M059J (cell line): ENCODE measurements around the gene ERCC1. TPM values are rescaled to one million over a fixed set of nuclear protein-coding genes. Genes with fewer than 3 reads are reported as not detected.

Experiments
- DNase-seq: peaks from one replicate; pipeline ENCODE4 v3.0.0-alpha.2; 2012; ENCODE audit warnings: low read depth
- total RNA-seq: library from RNA; depleted of rRNA; stranded (reverse); fragments of >200 nt; shearing (Covaris generic); gene quantifications from 2 replicates; pipeline ENCODE4 v1.2.3, GENCODE V29; 2014; rRNA removed

The ERCC1 gene
- total RNA-seq, result 78.1 and 87.7 TPM in 2 replicates

DNA sequence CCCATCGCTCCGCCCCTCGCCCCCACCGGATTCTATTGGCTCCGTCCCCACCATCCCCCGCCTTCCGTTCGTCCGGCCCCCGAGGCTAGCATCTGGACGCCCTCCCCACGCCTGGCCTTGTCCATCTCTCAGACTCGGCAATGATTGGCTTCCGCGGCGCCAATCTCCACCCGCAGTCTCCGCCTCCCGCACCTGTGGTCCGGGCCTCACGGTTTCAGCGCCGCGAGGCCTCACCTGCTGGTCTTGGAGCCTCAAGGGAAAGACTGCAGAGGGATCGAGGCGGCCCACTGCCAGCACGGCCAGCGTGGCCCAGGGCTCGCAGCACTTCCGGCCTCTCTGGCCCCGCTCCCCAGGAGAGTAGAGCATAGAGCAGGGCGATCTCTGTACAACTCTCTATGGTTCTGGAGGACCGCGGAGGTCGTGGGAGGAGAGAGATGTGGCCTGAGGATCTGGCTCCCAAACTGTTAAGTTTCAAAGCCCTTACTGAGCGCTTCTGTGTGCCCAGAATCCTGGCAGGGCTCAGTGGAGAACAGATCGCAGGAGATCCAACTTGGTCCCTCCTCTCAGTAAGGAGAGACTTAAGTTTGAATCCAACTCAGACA, at the start of gene ERCC1:
Gene ERCC1, minus strand, starts transcription at position 329 of the 602 bp plus-strand sequence. CDS start 543 bp downstream, outside the sequence.
- peak; percentile 96 for DNase-seq

DNA sequence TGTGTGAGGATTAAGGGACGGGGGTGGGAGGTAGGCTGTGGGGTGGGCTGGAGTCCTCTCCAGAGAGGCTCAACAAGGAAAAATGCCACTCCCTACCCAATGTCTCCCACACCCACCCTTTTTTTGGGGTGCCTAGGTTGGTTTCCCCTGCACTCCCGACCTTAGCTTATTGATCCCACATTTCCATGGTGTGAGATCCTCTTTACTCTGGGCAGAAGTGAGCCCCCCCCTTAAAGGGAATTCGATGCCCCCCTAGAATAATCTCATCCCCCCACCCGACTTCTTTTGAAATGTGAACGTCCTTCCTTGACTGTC, 49.6 kb upstream of the ERCC1 start:
- DNase-seq, result no peak

DNA sequence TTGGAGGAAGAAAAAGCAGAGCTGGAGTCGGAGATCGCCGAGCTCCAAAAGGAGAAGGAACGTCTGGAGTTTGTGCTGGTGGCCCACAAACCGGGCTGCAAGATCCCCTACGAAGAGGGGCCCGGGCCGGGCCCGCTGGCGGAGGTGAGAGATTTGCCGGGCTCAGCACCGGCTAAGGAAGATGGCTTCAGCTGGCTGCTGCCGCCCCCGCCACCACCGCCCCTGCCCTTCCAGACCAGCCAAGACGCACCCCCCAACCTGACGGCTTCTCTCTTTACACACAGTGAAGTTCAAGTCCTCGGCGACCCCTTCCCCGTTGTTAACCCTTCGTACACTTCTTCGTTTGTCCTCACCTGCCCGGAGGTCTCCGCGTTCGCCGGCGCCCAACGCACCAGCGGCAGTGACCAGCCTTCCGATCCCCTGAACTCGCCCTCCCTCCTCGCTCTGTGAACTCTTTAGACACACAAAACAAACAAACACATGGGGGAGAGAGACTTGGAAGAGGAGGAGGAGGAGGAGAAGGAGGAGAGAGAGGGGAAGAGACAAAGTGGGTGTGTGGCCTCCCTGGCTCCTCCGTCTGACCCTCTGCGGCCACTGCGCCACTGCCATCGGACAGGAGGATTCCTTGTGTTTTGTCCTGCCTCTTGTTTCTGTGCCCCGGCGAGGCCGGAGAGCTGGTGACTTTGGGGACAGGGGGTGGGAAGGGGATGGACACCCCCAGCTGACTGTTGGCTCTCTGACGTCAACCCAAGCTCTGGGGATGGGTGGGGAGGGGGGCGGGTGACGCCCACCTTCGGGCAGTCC, 49.0 kb upstream of the ERCC1 start:
- DNase-seq, result peak; percentile 50

DNA sequence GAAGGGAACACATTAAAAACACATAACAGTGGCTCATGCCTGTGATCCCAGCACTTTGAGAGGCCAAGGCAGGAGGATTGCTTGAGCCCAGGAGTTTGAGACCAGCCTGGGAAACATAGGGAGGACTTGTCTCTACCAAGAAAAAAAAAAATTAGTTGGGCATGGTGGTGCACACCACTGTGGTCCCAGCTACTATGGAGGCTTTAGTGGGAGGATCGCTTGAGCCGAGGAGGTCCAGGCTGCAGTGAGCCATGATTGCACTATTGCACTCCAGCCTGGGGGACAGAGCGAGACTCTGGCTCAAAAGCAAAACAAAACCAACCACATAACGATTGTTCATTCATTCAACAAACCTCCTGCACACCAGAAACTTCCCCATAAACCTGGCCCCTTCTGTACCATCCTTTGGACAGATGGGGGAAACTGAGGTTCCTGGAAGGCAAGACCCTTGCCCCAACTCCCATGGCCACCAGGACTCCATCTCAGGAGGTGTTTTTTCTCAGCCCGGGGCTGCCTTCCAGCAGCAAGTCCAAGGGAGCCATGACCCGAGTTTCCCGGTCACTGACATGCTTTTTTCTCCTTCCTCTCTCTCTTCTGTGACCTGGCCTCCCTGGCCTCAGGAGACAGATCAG, 48.3 kb upstream of the ERCC1 start:
- DNase-seq, result peak; percentile 56

DNA sequence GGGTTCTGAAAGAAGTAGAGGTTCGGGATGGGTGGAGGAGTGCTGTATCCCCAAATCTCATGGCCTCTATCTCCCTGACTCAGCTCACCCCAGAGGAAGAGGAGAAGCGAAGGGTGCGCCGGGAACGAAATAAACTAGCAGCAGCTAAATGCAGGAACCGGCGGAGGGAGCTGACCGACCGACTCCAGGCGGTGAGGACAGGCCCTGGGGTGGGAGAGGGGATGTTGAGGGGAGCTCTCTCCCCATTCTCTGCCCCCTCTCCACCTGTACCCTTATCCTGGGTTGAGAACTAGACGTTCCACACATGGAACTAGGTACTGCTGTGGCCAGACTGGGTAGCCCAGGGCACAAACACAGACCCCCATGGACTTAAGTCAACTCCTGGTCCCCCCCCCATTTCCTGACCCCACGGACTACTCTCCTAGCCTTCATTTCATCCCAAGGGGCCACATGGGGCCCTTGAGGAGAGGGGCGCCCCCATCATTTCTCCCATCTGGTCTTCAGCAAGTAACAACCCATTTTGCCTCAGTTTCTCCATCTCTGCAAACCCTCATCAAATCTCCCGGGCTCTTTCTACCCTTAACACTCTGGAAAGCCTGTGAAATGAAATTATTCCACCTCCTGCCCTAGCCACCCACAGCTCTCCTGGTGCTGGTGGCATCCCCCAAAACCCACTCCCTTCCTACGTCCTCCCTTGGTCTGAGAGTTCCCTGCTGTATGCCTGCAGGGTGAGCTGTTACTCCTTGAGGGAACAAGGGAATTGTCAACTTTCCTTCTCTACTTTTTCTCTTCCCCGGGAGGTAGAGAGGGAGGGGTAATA, 47.6 kb upstream of the ERCC1 start:
- DNase-seq, result peak; percentile 51

DNA sequence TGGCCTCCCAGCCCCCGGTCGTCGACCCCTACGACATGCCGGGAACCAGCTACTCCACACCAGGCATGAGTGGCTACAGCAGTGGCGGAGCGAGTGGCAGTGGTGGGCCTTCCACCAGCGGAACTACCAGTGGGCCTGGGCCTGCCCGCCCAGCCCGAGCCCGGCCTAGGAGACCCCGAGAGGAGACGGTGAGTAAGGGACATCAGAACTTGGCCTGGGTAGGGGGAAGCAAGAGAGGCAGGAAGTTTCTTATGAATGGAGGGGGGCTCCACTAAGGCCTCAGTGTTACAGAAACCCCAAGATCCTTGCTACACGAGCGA, 47.0 kb upstream of the ERCC1 start:
- peak; percentile 40 for DNase-seq

DNA sequence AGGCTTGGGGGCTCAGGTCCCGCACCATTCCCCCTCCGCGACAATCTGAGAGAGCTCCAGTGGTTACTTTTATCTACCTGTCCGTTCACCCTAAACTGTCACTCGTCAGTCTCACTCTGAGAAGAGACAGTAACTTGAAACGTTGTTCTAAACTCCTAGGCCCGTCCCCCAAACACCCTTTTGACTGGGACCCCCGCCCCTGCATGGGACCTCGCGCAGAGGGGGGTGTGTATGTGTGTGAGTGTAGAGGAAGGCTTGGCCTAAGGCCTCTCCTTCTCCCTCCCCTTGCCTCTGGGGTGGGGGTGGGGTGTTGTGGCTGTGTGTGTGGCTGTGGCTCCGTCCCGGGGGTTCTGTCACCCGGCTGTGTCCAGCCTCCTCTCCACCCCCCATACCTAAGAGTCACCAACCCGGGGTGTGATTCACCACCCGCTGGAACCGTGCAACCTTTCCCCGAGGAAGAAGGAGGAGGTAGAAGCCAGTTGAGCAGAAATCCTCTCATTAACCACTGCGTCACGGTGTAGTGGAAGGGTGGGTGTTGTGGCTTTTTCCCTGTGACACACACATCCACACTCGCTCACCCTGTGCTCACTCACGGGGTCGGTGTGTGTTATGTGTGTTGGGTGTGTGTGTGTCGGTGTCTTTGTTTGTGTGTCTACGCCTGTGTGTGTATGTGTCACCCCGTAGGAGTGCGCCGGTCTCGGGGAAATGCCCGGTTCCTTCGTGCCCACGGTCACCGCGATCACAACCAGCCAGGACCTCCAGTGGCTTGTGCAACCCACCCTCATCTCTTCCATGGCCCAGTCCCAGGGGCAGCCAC, 46.4 kb upstream of the ERCC1 start:
- peak; percentile 94 for DNase-seq

DNA sequence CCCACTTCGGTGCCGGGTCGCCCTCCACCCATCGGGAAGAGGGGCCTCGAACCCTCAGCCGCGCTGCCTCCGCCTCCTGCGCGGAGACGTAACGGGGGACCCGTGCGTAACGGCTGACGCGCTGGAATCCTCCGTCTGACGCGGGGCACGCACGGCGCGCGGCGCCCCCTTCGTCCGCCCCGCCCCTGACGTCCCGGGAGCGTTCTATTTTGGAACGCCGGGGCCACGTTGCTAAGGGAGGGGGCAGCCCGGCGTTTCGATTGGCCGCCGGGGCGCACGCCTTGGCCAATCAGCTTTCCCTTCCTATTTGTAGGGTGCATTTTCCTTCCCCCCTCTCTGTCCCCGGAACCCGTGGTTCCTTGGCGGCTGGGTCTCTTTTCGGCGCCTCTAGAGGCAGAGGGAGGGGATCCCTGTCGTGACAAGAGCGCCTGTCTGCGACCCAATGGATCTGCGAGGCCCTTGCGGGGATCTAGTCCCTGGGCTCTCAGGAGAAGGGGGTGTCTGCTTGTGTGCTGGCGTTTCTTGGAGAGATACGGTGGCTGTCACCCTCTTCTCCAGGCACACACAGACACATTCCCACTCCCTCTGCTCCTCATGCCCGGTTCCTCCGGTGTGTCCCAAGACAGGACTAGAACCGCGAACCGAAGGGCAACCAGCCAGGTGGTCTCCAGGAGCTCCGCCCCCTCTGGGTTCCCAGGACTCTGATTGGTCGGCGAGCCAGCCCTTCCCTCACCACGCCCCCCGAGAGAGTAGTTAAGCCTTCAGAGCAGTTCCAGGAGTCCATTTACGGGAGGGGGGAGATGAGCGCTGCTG, 45.6 kb upstream of the ERCC1 start:
- DNase-seq, result peak; percentile 90

DNA sequence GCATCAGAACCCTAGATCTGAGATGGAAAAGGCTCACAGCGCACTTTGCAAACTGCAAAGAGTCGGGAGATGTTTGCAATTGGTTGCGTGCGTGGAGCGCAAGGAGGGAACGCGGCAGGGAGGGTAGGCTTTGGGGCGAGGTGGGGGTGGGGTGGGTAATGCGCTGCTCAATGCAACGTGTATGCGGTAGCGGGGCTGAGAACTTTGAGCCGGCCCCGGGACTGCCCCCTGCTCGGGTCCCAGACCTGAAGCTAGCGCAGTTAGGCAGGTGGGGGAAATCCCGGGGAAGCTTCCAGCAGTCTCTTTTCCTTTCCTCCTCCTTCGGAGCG, 45.0 kb upstream of the ERCC1 start:
- no peak for DNase-seq

DNA sequence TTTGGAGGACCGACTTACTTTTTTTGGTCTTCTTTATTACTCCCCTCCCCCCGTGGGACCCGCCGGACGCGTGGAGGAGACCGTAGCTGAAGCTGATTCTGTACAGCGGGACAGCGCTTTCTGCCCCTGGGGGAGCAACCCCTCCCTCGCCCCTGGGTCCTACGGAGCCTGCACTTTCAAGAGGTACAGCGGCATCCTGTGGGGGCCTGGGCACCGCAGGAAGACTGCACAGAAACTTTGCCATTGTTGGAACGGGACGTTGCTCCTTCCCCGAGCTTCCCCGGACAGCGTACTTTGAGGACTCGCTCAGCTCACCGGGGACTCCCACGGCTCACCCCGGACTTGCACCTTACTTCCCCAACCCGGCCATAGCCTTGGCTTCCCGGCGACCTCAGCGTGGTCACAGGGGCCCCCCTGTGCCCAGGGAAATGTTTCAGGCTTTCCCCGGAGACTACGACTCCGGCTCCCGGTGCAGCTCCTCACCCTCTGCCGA, 44.5 kb upstream of the ERCC1 start:
- DNase-seq, result no peak

DNA sequence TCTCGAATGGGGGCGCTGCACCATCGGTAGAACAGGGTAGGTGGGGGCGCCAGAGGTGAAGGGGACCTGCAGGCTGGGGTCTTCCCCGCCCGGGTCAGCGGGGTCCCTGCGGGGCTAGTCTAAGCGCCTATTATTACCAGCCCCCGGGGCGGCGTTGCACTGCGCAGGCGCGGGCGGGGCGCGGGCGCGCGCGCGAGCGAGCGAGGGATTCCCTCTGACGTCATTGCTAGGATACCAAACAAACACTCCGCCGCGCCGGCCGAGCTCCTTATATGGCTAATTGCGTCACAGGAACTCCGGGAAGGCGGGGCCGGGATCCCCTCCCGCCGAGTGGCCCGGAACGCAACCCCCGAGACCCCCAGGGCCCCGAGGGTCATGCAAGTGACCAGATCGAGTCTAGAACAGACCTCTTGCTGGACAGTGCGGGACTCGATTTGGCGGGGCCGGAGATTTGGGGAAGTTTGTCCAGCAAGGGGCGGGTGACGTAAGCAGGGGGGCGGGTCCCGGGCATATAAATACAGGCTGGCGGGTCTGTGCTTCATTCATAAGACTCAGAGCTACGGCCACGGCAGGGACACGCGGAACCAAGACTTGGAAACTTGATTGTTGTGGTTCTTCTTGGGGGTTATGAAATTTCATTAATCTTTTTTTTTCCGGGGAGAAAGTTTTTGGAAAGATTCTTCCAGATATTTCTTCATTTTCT, 43.9 kb upstream of the ERCC1 start, which contains the start of gene FOSB:
Gene FOSB, plus strand, starts transcription at position 541 of the 703 bp plus-strand sequence. CDS start 591 bp downstream, outside the sequence.
- DNase-seq, result peak; percentile 94

DNA sequence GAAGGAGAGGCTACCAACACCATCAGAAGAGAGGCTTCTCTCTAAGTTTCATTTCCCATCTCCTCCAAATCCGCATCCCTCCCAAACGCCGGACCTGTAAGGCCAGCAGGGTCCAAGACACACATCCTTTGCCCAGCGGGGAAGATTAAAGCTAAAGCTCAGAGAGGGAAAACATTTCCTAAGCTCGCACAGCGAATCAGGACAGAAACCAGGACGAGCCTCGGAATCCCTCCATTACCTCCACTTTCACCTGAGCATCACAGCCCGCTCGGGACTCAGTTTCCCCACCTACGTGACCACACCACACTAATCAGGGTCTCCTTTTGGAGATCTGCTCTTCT, 43.4 kb upstream of the ERCC1 start:
- DNase-seq, result peak; percentile 47

DNA sequence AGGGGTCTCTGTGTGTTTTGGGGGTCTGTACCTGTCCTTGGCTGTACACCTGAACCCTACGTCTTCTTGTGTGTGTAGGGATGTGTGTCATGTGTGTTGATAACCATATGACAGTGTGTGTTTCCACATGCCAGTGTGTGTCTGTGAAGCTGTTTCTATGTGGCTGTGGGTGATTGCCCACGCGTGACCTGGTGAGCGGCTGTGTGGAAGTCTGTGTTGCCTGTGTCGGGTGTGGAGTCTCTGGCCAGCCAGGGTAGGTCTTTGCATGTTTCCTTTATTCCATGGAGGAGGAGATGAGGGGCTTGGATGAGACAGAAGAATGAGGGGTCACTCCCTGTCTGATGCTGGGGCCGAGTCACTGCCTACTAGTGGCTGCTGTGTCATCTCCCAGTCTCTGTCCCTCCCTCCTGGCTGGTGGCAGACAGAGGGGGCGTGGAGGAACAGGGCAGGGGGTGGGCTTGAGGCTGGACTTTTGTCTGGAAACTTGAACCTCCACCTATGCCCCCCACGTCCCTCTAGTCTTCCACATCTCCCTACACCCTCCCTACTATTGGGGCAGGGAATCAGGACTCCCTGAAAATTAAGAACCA, 41.2 kb upstream of the ERCC1 start:
- no peak for DNase-seq

DNA sequence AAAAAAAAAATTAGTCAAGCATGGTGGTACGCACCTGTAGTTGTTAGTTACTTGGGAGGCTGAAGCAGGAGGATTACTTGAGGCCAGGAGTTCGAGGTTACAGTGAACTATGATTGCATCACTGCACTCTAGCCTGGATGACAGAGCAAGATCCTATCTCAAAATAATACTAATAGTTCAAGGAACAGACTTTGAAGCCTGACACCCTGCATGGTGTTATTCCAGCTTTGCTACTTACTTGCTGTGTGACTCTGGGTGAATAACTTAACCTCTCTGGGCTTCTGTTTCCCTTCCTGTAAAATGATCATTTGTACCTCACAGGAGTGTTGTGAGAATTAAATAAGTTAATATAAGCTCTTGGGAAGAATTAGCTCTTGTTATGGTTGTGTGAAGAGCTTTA, 40.6 kb upstream of the ERCC1 start:
- no peak for DNase-seq

DNA sequence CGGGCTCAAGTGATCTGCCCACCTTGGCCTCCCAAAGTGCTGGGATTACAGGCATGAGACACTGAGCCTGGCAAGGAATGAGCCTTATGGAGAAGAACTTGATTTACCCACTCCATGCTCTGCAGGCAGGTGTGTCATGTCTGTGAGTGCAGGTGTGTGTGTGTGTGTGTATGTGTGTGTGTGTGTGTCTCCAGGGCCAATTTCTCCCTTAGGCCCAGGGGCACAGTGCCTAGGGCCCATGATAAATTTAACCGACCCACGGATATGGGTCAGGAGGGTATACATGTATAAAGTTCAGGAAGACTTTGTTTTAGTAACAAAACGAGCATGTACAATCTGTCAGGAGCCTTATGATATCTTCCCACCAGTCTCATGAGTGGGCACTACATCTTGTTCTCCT, 39.5 kb upstream of the ERCC1 start:
- DNase-seq, result no peak

DNA sequence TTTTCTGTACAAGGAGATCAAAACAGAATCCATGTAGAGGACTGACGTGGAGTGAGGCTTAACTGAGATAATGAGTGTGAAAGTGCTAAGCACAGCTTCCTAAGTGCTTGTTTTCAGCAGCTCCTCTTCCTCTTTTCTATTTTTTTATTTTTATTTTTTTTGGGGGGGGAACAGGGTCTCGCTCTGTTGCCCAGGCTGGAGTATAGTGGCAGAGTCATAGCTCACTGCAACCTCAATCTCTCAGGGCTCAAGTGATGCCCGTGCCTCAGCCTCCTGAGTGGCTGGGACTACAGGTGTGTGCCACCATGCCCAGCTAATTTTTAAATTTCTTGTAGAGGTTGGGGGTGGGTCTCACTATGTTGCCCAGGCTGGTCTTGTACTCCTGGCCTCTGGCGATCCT, 38.5 kb upstream of the ERCC1 start:
- DNase-seq, result no peak

DNA sequence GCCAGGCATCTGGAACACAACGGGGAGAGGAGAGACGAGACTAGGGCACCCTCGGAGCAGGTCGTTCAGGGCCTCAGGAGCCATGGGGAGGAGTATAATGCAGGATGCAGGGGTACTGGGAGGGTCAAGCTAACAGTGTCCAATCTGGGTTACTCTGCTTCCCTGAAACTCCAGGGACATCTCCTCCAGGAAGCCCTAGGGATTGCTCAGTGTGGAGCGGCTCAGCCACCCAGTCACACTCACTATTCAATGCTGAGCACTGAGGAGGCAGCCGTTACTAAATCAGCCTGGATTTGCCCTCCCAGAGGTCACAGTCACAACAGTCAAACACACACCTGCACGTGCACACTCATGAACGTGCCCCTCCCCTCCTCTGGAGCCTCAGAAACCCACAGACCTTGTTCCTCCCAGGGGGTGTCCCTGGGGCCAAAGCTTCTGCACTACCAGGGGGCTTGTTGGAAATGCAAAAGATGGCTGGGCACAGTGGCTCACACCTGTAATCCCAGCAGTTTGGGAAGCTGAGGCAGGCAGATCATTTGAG, 37.2 kb upstream of the ERCC1 start:
- DNase-seq, result no peak

DNA sequence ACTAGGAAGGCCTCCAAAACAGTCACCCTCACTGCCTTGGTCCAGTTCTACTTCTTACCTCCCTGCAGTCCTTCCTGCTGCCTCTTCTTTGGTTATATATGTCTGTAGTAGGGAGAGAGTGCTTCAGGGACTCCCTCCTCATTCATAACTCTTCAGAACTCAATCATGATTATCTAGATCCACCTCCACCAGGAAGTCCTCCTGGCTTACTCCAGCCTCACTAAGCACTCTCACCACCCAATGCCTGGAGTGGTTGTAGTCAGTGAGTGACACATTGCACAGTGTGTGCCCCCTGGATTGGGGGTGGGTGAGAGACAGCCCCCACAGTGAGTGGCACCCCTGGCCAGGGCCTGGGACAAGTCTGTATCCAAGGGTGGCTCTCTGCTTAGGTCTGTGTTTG, 34.1 kb upstream of the ERCC1 start:
- DNase-seq, result no peak

DNA sequence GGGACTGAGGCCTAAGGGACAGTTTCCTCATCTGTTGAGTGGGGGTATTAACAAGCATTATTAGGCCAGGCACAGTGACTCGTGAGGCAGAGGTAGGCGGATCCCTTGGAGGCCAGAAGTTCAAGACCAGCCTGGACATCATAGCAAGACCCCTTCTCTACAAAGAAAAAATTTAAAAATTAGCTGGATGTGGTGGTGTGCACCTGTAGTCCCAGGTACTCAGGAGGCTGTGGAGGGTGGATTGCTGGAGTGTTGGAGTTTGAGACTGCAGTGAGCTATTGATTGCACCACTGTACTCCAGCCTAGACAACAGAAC, 32.7 kb upstream of the ERCC1 start:
- DNase-seq, result no peak
